MCF 10A (cell line): Measurements from ENCODE around the gene SGCB. TPM values are rescaled to one million over a fixed set of nuclear protein-coding genes. Genes with fewer than 3 reads are reported as not detected.

Experiments
- BruUV-seq: library from RNA; stranded (reverse); fragments of 400-500 nt; replicated peaks from 2 replicates; lab custom pipeline; 2021; lab: Mats Ljungman, UMichigan
- CTCF ChIA-PET: fragments of 300-600 bp; sonication (Branson Sonifier 250); formaldehyde crosslinking; extraction: SDS; loops from one replicate; lab custom pipeline; 2021; ENCODE audit warnings: antibody characterized with exemption, inconsistent platforms; lab: Yijun Ruan, JAX
- POLR2A ChIA-PET: fragments of 300-600, 350-650 bp; sonication (Branson Sonifier 250); formaldehyde crosslinking; extraction: SDS; loops from one replicate; lab custom pipeline; 2020; ENCODE audit warnings: antibody characterized with exemption, inconsistent platforms; lab: Yijun Ruan, JAX
- DNase-seq: peaks from one replicate; pipeline ENCODE4 v3.0.0-alpha.2; 2018; ENCODE audit not compliant: unreplicated experiment
- H3K27ac Mint-ChIP-seq: one replicate; pipeline ENCODE4 v1.8.0; 2022; ENCODE audit warnings: mild to moderate bottlenecking, low read depth, mixed read lengths; ENCODE audit not compliant: unreplicated experiment
- H3K27me3 Mint-ChIP-seq: one replicate; pipeline ENCODE4 v1.8.0; 2022; ENCODE audit warnings: mixed read lengths; ENCODE audit not compliant: insufficient read depth, unreplicated experiment
- H3K36me3 Mint-ChIP-seq: one replicate; pipeline ENCODE4 v1.8.0; 2022; ENCODE audit warnings: mild to moderate bottlenecking, moderate library complexity, mixed read lengths; ENCODE audit not compliant: insufficient read depth, unreplicated experiment
- H3K4me1 Mint-ChIP-seq: one replicate; pipeline ENCODE4 v1.8.0; 2022; ENCODE audit warnings: mixed read lengths; ENCODE audit not compliant: insufficient read depth, unreplicated experiment
- H3K4me3 Mint-ChIP-seq: one replicate; pipeline ENCODE4 v1.8.0; 2022; ENCODE audit warnings: mild to moderate bottlenecking, moderate library complexity, mixed read lengths; ENCODE audit not compliant: unreplicated experiment
- H3K9me3 Mint-ChIP-seq: one replicate; pipeline ENCODE4 v1.8.0; 2022; ENCODE audit warnings: mixed read lengths; ENCODE audit not compliant: unreplicated experiment
- CTCF ChIP-seq: fragments of 200-600 bp; IDR thresholded peaks from one replicate; pipeline ENCODE4 v1.8.0; 2022; ENCODE audit warnings: antibody characterized with exemption, mild to moderate bottlenecking; ENCODE audit not compliant: unreplicated experiment
- intact Hi-C: fragments of 100-400 bp; cut with micrococcal nuclease; formaldehyde crosslinking; loops from 2 replicates; pipeline ENCODE4 v1.14.1; 2022
- total RNA-seq: library from RNA; stranded (reverse); gene quantifications from 2 replicates; pipeline ENCODE4 v1.2.3, GENCODE V29; 2022

SGCB gene
- total RNA-seq, 1 experiment from 2014 or later: 27.0 TPM

GRCh38 chr4:52028970-52029369 lies 9.1 kb downstream of the SGCB start:
- no peak for TF ChIP-seq CTCF
- Mint-ChIP-seq H3K4me3 (no peak overlapping the region), H3K27ac (peak overlapping the region; percentile 22), H3K27me3 (no peaks in the 10 kb centered on the region), H3K36me3 (peaks cover 28% of the 10 kb centered on the region), H3K9me3 (no peaks in the 10 kb centered on the region), H3K4me1 (peaks cover 14% of the 10 kb centered on the region)
- DNase-seq: peak; percentile 74
- BruUV-seq: no TSS peak
- CTCF ChIA-PET: interaction anchor here (2.2 kb wide), 1 partner anchor 133 kb away, joined by 19 read pairs; no protein-coding TSS in a partner anchor
- intact Hi-C loops: no loop called here
- POLR2A ChIA-PET: interaction anchor here (0.6 to 2.0 kb wide), 4 partner anchors 9 to 238 kb away, joined by 3 to 10 read pairs (median 4); partner anchors contain the start of genes SGCB and SPATA18

- Mint-ChIP-seq H3K9me3 (no peaks in the 10 kb centered on the region), H3K27ac (peak within 1 kb of the TSS; percentile 75), H3K27me3 (no peaks in the 10 kb centered on the region), H3K4me3 (no peak within 1 kb of the TSS), H3K4me1 (peaks cover 8% of the 10 kb centered on the region), H3K36me3 (peaks cover 14% of the 10 kb centered on the region)
- DNase-seq: peak; percentile 16
- BruUV-seq: no TSS peak
- ChIA-PET CTCF (interaction anchor here (0.7 to 1.3 kb wide), 4 partner anchors 96 to 132 kb away, joined by 3 to 4 read pairs (median 4); no protein-coding TSS in a partner anchor), POLR2A (interaction anchor here (0.6 to 0.7 kb wide), 2 partner anchors 56 to 66 kb away, joined by 3 to 4 read pairs; no protein-coding TSS in a partner anchor)
- no peak for TF ChIP-seq CTCF
- intact Hi-C loops: loop anchor here (2.0 kb wide), 1 partner anchor 125 kb away; no protein-coding TSS in a partner anchor
Measured at GRCh38 chr4:52019936-52020657, 18.0 kb downstream of the SGCB start, which contains the start of gene LRRC66. Gene LRRC66, minus strand, starts transcription at chr4:52020363. Its CDS starts 2,750 bp downstream, at chr4:52017613.

GRCh38 chr4:52017814-52018213 lies 20.3 kb downstream of the SGCB start:
- intact Hi-C loops: no loop called here
- no peak for TF ChIP-seq CTCF
- BruUV-seq: no TSS peak
- Mint-ChIP-seq H3K4me1 (peaks cover 8% of the 10 kb centered on the region), H3K27me3 (no peaks in the 10 kb centered on the region), H3K27ac (no peak overlapping the region), H3K9me3 (no peaks in the 10 kb centered on the region), H3K36me3 (peaks cover 7% of the 10 kb centered on the region), H3K4me3 (no peak overlapping the region)
- no peak for DNase-seq
- ChIA-PET CTCF (no interaction called here), POLR2A (no interaction called here)

- no peak for TF ChIP-seq CTCF
- intact Hi-C loops: no loop called here
- POLR2A ChIA-PET: no interaction called here
- Mint-ChIP-seq H3K36me3 (peaks cover 7% of the 10 kb centered on the region), H3K9me3 (no peaks in the 10 kb centered on the region), H3K27me3 (no peaks in the 10 kb centered on the region), H3K27ac (no peak overlapping the region), H3K4me3 (no peak overlapping the region), H3K4me1 (peaks cover 8% of the 10 kb centered on the region)
- no TSS peak for BruUV-seq
- DNase-seq: no peak
- CTCF ChIA-PET: interaction anchor here (1.2 kb wide), 1 partner anchor 121 kb away, joined by 5 read pairs; no protein-coding TSS in a partner anchor
Measured at GRCh38 chr4:52016981-52017380, 21.1 kb downstream of the SGCB start.
